T-cell (primary cell): ENCODE data around the gene GLIS1. TPM values are rescaled to one million over a fixed set of nuclear protein-coding genes. Genes with fewer than 3 reads are reported as not detected.

ENCODE experiments used
- ATAC-seq, 4 experiments: fragments of 200-7000 bp in 3 of 4; fragments of 150-1000 bp in 1 of 4; cut with Tn5 transposase; replicated peaks in 1 of 4; 1 replicate in 3 of 4; 2 replicates in 1 of 4; pipeline ENCODE4 v1.10.0; 2021; ENCODE audit warnings: moderate library complexity in 3 of 4, mild to moderate bottlenecking in 2 of 4, moderate number of reproducible peaks in 1 of 4
- CTCF ChIA-PET, 2 donors: fragments of 300-600 bp; sonication (Branson Sonifier 250); formaldehyde crosslinking; loops; one replicate each; lab custom pipeline; 2022; ENCODE audit warnings: antibody characterized with exemption in 2 of 2; lab: Charles Lee
- POLR2A ChIA-PET, 2 donors: fragments of 300-600 bp; sonication (Branson Sonifier 250); formaldehyde crosslinking; loops; one replicate each; lab custom pipeline; 2022; ENCODE audit warnings: antibody characterized with exemption in 2 of 2; lab: Charles Lee
- DNase-seq, 35 experiments: peaks; one replicate each; pipeline versions ENCODE4 v3.0.0 to v3.0.0-alpha.2; 2013 to 2023
- H3K27ac ChIP-seq: one replicate; pipeline ENCODE4 v1.5.1; 2013; ENCODE audit warnings: low read length
- H3K27me3 ChIP-seq, 2 experiments: replicated peaks in 1 of 2; 1 replicate in 1 of 2; 2 replicates in 1 of 2; pipeline versions ENCODE4 v1.6.1 to v1.7.0; 2013; ENCODE audit warnings: low read length in 1 of 2, mixed read lengths in 1 of 2; ENCODE audit not compliant: control insufficient read depth in 2 of 2, insufficient read depth in 2 of 2; ENCODE audit errors: extremely low read depth in 1 of 2
- H3K36me3 ChIP-seq, 2 donors: 1 replicate in 1 of 2; 2 replicates in 1 of 2; pipeline versions ENCODE4 v1.6.1 to v1.7.0; 2013; ENCODE audit warnings: low read length in 1 of 2; ENCODE audit not compliant: control insufficient read depth in 2 of 2, insufficient read depth in 1 of 2; ENCODE audit errors: extremely low read depth in 1 of 2
- H3K4me1 ChIP-seq, 2 experiments: 1 replicate in 1 of 2; 2 replicates in 1 of 2; pipeline versions ENCODE4 v1.6.1 to v1.7.0; 2013; ENCODE audit warnings: low read length in 2 of 2, mixed read lengths in 1 of 2; ENCODE audit not compliant: insufficient read depth in 2 of 2, control insufficient read depth in 1 of 2; ENCODE audit errors: extremely low read depth in 1 of 2
- H3K4me3 ChIP-seq, 2 donors: 1 replicate in 1 of 2; 2 replicates in 1 of 2; pipeline versions ENCODE4 v1.5.1 to v1.7.0; 2013; ENCODE audit warnings: mild to moderate bottlenecking in 2 of 2, low read length in 1 of 2, moderate library complexity in 1 of 2; ENCODE audit not compliant: control insufficient read depth in 1 of 2; ENCODE audit errors: extremely low read depth in 1 of 2
- H3K9me3 ChIP-seq: 2 replicates; pipeline ENCODE4 v1.7.0; 2013
- H3K27ac Mint-ChIP-seq, 2 donors: one replicate each; pipeline ENCODE4 v1.8.0; 2020 to 2021; ENCODE audit warnings: mild to moderate bottlenecking in 2 of 2, mixed read lengths in 2 of 2
- H3K27me3 Mint-ChIP-seq, 2 donors: one replicate each; pipeline ENCODE4 v1.8.0; 2021 to 2022; ENCODE audit warnings: mixed read lengths in 2 of 2
- H3K36me3 Mint-ChIP-seq: one replicate; pipeline ENCODE4 v1.8.0; 2021; ENCODE audit warnings: mixed read lengths
- H3K4me1 Mint-ChIP-seq, 3 donors: one replicate each; pipeline ENCODE4 v1.8.0; 2020 to 2022; ENCODE audit warnings: mixed read lengths in 3 of 3, mild to moderate bottlenecking in 1 of 3
- H3K4me3 Mint-ChIP-seq, 3 donors: one replicate each; pipeline ENCODE4 v1.8.0; 2020 to 2022; ENCODE audit warnings: mild to moderate bottlenecking in 3 of 3, mixed read lengths in 3 of 3, moderate library complexity in 3 of 3
- H3K9me3 Mint-ChIP-seq, 3 donors: one replicate each; pipeline ENCODE4 v1.8.0; 2020 to 2022; ENCODE audit warnings: mixed read lengths in 3 of 3
- WGBS: methylation state at CpG from one replicate; pipeline ENCODE4 v1.1.5; 2013; ENCODE audit warnings: missing lambda C conversion rate; ENCODE audit not compliant: insufficient coverage; 5-methylcytosine and 5-hydroxymethylcytosine counted together
- total RNA-seq, 35 experiments: library from RNA in 6 of 35; stranded (reverse) in 6 of 35; fragments of 120-200 nt in 1 of 35; gene quantifications; one replicate each; pipeline versions ENCODE4 v1.2.1 to v1.2.4 and lab custom pipeline; 2013 to 2026

Gene GLIS1
- total RNA-seq, 5 donors from 2014 or later (not counting 1 experiment from before 2014, with no cell fraction given): not detected

DNA sequence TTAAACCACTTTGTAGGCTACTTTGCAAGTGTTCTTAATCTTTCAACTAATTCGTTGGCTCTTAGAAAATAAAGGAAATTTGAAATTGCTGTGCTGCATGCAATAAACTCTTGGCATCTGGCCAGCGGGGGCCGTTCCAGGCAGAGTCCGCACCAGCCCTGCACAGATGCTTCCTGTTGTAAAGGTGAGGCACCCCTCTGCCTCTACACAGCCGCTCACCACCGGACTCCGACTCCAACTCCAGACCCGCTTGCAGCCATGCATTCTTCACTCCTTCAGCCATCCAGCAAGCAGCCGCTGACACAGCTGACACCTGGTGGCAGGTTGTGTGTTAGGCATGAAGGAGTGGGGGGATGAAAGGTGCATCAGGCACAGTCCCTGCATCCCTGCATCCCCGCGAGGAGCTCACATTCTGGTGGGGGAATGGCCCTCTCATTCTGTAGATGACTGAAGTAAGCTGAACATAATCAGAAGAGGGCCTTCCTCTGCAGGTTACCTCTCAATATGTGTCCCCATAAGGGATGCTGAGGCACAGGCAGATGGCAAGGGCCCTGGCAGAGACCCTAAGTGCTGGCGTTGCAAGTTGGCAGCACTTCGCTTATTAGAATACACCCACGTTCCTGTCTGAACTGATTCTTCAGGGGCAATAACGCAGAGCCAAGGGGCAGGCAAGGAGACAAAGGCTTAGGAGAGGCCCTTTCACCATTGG lies 56.8 kb downstream of the GLIS1 start:
- H3K4me1 ChIP-seq: peaks cover 0 to 9% of the 10 kb centered on the region in 2 experiments
- peaks cover 0 to 28% of the 10 kb centered on the region in 2 experiments for H3K27me3 ChIP-seq
- peak overlapping the region in 2 of 3 donors; percentile 17 to 51 for H3K4me3 Mint-ChIP-seq
- WGBS: 42% methylated on average over 3 of the region's 15 CpGs
- peaks cover 12 to 28% of the 10 kb centered on the region in 2 donors for H3K27me3 Mint-ChIP-seq
- ATAC-seq: peak; percentile 46 to 71 (median 57)
- ChIA-PET CTCF (no interaction called here), POLR2A (no interaction called here)
- H3K9me3 Mint-ChIP-seq: no peaks in the 10 kb centered on the region
- peak in 34 of 35 experiments; percentile 1 to 59 (median 25) for DNase-seq
- peaks cover 7 to 17% (median 9%) of the 10 kb centered on the region in 3 donors for H3K4me1 Mint-ChIP-seq
- H3K36me3 Mint-ChIP-seq: no peaks in the 10 kb centered on the region
- H3K36me3 ChIP-seq: no peaks in the 10 kb centered on the region
- no peaks in the 10 kb centered on the region for H3K9me3 ChIP-seq
- H3K27ac Mint-ChIP-seq: no peak overlapping the region
- H3K4me3 ChIP-seq: no peak overlapping the region
- H3K27ac ChIP-seq: no peak overlapping the region

DNA sequence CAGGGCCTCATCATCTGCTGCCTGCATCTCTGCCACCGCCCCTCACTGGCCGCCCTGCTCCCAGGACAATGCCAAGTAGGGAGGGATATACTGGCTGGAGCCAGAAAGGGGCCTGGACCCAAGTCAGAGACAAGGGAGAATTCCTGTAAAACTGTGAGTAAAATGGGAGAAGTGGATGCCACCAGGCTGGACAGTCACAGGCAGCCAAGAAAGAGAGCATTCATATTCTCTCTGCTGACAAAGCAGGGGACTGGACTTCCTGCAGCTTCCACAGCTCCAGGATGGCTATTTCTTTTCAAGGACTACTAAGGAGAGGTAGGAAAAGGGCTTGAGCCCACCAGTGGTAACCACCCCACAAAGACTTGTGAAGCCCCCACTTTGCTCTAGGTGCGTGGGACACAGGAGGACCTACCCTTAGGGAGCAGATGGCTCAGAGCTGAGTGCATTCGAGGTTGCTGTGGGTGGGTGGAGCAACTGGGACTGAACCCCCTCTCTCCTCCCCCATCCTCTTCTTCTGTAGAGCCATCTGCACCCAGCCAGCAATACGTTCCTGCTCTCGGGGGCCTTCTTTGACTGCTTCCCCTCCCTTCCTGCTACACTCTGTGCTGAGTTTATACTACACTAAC lies 57.5 kb downstream of the GLIS1 start:
- Histone ChIP-seq H3K4me3 (no peak overlapping the region), H3K9me3 (no peaks in the 10 kb centered on the region), H3K27me3 (peaks cover 0 to 21% of the 10 kb centered on the region in 2 experiments), H3K27ac (no peak overlapping the region), H3K36me3 (no peaks in the 10 kb centered on the region), H3K4me1 (peaks cover 0 to 9% of the 10 kb centered on the region in 2 experiments)
- H3K4me1 Mint-ChIP-seq: peaks cover 7 to 17% (median 9%) of the 10 kb centered on the region in 3 donors
- POLR2A ChIA-PET: no interaction called here
- H3K9me3 Mint-ChIP-seq: no peaks in the 10 kb centered on the region
- no peak overlapping the region for H3K27ac Mint-ChIP-seq
- peak in 1 of 4 experiments; percentile 26 for ATAC-seq
- WGBS: 65% methylated on average over 4 of the region's 6 CpGs
- H3K27me3 Mint-ChIP-seq: peaks cover 10 to 29% of the 10 kb centered on the region in 2 donors
- DNase-seq: no peak
- CTCF ChIA-PET: no interaction called here
- H3K4me3 Mint-ChIP-seq: peak overlapping the region in 1 of 3 donors; percentile 51
- H3K36me3 Mint-ChIP-seq: no peaks in the 10 kb centered on the region

DNA sequence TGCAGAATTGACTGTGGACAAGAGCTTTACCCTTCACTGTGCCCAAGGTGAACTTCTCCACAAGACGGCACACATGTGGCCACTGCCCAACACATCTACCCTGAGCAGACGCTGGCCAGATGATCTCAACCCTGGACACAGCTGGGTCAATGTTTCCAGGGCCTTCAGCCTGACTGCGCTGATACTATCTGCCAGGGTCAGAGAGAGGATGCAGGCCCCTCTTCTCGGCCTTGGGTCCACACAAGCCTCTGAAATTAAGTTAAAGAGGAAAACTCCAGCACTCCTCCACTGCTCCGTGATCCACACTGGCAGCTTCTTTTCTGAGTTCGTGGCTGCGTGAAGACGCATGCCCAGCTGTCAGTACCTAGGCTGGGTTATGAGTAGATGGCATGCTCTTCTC lies 58.1 kb downstream of the GLIS1 start:
- CTCF ChIA-PET: no interaction called here
- H3K36me3 Mint-ChIP-seq: no peaks in the 10 kb centered on the region
- H3K27ac ChIP-seq: no peak overlapping the region
- H3K27ac Mint-ChIP-seq: no peak overlapping the region
- H3K27me3 Mint-ChIP-seq: peaks cover 6 to 25% of the 10 kb centered on the region in 2 donors
- POLR2A ChIA-PET: no interaction called here
- no peaks in the 10 kb centered on the region for H3K9me3 ChIP-seq
- H3K36me3 ChIP-seq: no peaks in the 10 kb centered on the region
- H3K4me1 ChIP-seq: peaks cover 0 to 9% of the 10 kb centered on the region in 2 experiments
- no peak overlapping the region for H3K4me3 Mint-ChIP-seq
- H3K9me3 Mint-ChIP-seq: no peaks in the 10 kb centered on the region
- H3K4me3 ChIP-seq: no peak overlapping the region
- 93% methylated on average over 4 of the region's 8 CpGs for WGBS
- ATAC-seq (no peak), DNase-seq (no peak)
- peaks cover 7 to 17% (median 9%) of the 10 kb centered on the region in 3 donors for H3K4me1 Mint-ChIP-seq
- peaks cover 0 to 18% of the 10 kb centered on the region in 2 experiments for H3K27me3 ChIP-seq

DNA sequence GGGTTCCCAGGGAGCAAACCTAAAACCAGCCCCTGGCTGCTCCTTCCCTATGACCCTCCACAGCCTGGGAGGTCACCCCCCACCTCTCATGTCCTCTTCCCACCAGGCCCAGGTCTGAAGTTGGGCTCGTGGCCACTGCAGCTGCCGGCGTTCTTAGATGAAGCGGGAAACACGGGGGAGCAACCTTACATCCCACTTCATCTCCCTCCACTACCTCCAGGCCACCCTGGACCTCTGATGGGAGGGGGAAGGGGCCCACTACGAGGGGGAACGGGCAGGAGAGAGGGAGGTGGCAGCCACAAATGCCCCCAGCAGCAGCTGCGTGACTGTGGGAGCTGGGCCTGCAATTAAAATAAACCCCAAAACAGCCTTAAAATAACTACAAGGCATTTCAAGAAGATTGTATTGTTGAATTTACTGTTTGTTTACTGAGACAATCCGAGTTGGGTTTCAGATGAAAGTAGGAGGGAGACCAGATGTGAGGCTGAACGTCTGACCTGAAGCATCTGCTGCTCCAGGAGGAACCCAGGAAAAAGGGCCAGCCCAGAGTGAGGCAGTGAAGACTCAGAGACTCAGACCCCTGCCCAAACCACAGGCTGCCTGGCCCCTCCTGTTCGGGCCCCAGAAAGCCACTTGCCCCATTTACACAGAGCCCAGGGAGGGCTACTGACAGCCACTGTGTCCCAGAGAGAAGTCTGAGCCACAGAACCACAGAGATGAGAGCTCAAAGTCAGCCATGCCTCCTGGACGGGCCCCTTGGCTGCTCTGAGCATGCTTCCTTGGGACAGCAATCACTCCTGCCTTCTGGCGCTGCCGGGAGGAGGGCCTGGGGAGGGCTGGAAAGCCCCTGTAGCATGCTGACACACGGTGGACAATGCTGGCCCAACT lies 59.8 kb downstream of the GLIS1 start:
- CTCF ChIA-PET: no interaction called here
- H3K36me3 Mint-ChIP-seq: no peaks in the 10 kb centered on the region
- peaks cover 0 to 12% of the 10 kb centered on the region in 2 donors for H3K27me3 Mint-ChIP-seq
- H3K9me3 ChIP-seq: no peaks in the 10 kb centered on the region
- H3K27me3 ChIP-seq: peaks cover 0 to 7% of the 10 kb centered on the region in 2 experiments
- WGBS: 59% methylated on average over 6 of the region's 15 CpGs
- H3K4me1 Mint-ChIP-seq: peaks cover 7 to 17% (median 9%) of the 10 kb centered on the region in 3 donors
- no peaks in the 10 kb centered on the region for H3K9me3 Mint-ChIP-seq
- H3K36me3 ChIP-seq: no peaks in the 10 kb centered on the region
- POLR2A ChIA-PET: no interaction called here
- H3K4me3 ChIP-seq: no peak overlapping the region
- H3K4me1 ChIP-seq: peaks cover 0 to 9% of the 10 kb centered on the region in 2 experiments
- H3K4me3 Mint-ChIP-seq: no peak overlapping the region
- no peak for DNase-seq
- H3K27ac ChIP-seq: no peak overlapping the region
- H3K27ac Mint-ChIP-seq: no peak overlapping the region
- ATAC-seq: no peak

DNA sequence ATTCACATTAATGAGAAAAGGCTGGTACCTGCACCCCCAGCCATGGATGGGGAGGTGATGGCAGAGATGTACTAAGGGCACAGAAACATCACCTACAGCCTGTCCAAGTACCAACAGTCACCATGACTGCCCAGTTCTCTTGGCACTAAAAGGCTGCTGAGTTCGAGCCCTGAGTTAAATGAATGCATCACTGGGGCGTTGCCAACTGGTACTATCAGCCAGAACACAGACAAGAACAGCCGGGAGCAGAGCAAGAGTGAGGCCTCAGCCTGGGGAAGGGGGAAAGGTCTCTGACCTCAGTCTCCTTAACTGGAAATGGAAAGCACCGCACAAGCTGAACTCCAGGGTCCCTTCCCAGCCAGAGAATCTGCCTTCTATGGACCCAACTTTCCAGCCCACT lies 60.5 kb downstream of the GLIS1 start:
- Mint-ChIP-seq H3K36me3 (no peaks in the 10 kb centered on the region), H3K27ac (no peak overlapping the region), H3K27me3 (peaks cover 0 to 12% of the 10 kb centered on the region in 2 donors), H3K4me1 (peaks cover 7 to 17% (median 9%) of the 10 kb centered on the region in 3 donors), H3K4me3 (no peak overlapping the region), H3K9me3 (no peaks in the 10 kb centered on the region)
- Histone ChIP-seq H3K4me1 (peaks cover 0 to 9% of the 10 kb centered on the region in 2 experiments), H3K4me3 (no peak overlapping the region), H3K9me3 (no peaks in the 10 kb centered on the region), H3K27ac (no peak overlapping the region), H3K27me3 (peaks cover 0 to 6% of the 10 kb centered on the region in 2 experiments), H3K36me3 (no peaks in the 10 kb centered on the region)
- DNase-seq: no peak
- no peak for ATAC-seq
- ChIA-PET CTCF (no interaction called here), POLR2A (no interaction called here)
- 65% methylated on average over 3 of the region's 4 CpGs for WGBS

DNA sequence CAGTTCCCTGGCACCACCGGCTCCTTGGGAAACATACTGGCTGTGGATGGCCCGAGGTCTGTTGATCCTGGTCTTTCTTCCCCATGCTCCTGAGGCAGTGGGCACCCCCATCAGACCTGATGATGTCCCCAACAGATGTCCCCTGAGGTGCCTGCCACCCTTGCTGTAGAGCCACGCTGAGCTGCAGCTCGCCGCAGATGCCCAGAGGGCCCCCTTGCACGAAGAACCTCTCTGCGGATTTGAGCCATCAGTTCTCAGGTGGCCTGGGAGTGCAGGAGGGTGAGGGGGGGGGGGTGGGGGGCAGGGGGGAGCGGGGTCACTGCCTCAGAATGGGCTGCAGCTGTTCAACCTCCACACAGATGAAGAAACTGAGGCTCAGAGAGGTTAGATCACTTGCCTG lies 60.9 kb downstream of the GLIS1 start:
- peaks cover 0 to 12% of the 10 kb centered on the region in 2 donors for H3K27me3 Mint-ChIP-seq
- POLR2A ChIA-PET: no interaction called here
- H3K4me1 Mint-ChIP-seq: peaks cover 7 to 17% (median 9%) of the 10 kb centered on the region in 3 donors
- CTCF ChIA-PET: no interaction called here
- ATAC-seq (no peak), DNase-seq (no peak)
- Histone ChIP-seq H3K27me3 (peaks cover 0 to 6% of the 10 kb centered on the region in 2 experiments), H3K9me3 (no peaks in the 10 kb centered on the region), H3K4me1 (peaks cover 0 to 9% of the 10 kb centered on the region in 2 experiments), H3K36me3 (no peaks in the 10 kb centered on the region), H3K27ac (no peak overlapping the region), H3K4me3 (no peak overlapping the region)
- no peaks in the 10 kb centered on the region for H3K36me3 Mint-ChIP-seq
- H3K9me3 Mint-ChIP-seq: no peaks in the 10 kb centered on the region
- WGBS: 81% methylated on average over 2 of the region's 8 CpGs
- H3K4me3 Mint-ChIP-seq: no peak overlapping the region
- H3K27ac Mint-ChIP-seq: no peak overlapping the region
